ENCODE measurements around the gene PNPO. TPM values are rescaled to one million over a fixed set of nuclear protein-coding genes. Genes with fewer than 3 reads are reported as not detected.
A peak's percentile ranks its signal among the peaks of the same experiment; 100 is the strongest.

Gene PNPO
- polyA plus RNA-seq (2012; ENCODE audit: insufficient read length, low read depth), result 18.8 TPM

GRCh38 chr17:47941246-47942095, at the start of gene PNPO:
TSS of gene PNPO (plus strand) at chr17:47941571. CDS start at chr17:47941676, 105 bp downstream.
- TF ChIP-seq POLR2AphosphoS5 (IDR thresholded peaks at IDR 0.05; ENCODE audit: low read depth, low read length) (peak; percentile 71; the same call in 1 of the 2 replicates), SIN3A (IDR thresholded peaks at IDR 0.05; ENCODE audit: borderline replicate concordance, insufficient read depth, low read length) (no peak; the same call in 1 of the 2 replicates), TAF1 (IDR thresholded peaks at IDR 0.05; ENCODE audit: borderline replicate concordance, insufficient read depth, low read length) (peak; percentile 75; the same call in 1 of the 2 replicates)

DNA sequence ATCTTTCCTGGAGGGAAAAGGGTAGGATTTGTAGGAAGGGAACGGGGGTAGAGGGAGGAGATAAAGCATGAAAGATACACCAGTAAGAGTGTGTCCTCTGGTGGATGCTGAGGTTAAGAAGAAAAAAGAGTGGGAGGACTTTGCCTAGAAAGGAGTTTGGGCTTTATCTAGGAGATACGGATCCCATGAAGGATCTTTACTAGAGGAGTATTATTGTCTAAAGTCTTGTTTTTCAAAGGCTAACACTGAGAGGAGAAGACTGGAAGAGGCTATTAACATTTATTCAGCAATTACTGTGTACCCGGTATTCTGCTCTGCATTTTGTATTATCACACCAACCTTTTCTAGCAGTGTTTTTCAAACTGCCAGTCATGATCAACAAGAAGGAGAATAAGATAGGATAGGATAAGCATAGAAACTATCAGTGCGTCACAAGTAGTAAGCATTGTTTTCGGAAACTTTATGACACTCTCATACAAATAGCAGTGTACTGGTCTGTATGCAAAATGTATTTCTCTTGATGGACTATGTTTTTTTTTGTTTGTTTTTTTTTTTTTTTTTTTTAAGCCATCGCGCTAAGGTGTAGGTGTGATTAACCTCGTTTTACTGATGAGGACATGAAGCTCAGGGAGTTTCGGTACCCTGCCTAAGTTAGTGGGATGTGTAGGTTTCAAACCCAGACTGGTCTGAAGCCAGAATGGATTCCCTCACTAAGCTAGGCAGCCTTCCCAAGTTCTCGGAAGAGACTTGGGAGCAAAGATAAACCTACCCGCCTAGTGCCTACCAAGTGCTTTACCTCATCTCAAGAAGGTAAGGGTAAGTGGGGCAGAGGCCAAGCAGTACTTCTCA, 46.6 kb upstream of the PNPO start:
- TF ChIP-seq TAF1 (IDR thresholded peaks at IDR 0.05; ENCODE audit: borderline replicate concordance, insufficient read depth, low read length) (no peak), POLR2AphosphoS5 (IDR thresholded peaks at IDR 0.05; ENCODE audit: low read depth, low read length) (no peak), SIN3A (IDR thresholded peaks at IDR 0.05; ENCODE audit: borderline replicate concordance, insufficient read depth, low read length) (no peak), FOXP2 (optimal IDR thresholded peaks at IDR 0.05; ENCODE audit: borderline replicate concordance, extremely low read depth, extremely low read length, insufficient read depth) (no peak)
- TF ChIP-seq, protein P1, sequence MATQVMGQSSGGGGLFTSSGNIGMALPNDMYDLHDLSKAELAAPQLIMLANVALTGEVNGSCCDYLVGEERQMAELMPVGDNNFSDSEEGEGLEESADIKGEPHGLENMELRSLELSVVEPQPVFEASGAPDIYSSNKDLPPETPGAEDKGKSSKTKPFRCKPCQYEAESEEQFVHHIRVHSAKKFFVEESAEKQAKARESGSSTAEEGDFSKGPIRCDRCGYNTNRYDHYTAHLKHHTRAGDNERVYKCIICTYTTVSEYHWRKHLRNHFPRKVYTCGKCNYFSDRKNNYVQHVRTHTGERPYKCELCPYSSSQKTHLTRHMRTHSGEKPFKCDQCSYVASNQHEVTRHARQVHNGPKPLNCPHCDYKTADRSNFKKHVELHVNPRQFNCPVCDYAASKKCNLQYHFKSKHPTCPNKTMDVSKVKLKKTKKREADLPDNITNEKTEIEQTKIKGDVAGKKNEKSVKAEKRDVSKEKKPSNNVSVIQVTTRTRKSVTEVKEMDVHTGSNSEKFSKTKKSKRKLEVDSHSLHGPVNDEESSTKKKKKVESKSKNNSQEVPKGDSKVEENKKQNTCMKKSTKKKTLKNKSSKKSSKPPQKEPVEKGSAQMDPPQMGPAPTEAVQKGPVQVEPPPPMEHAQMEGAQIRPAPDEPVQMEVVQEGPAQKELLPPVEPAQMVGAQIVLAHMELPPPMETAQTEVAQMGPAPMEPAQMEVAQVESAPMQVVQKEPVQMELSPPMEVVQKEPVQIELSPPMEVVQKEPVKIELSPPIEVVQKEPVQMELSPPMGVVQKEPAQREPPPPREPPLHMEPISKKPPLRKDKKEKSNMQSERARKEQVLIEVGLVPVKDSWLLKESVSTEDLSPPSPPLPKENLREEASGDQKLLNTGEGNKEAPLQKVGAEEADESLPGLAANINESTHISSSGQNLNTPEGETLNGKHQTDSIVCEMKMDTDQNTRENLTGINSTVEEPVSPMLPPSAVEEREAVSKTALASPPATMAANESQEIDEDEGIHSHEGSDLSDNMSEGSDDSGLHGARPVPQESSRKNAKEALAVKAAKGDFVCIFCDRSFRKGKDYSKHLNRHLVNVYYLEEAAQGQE (IDR thresholded peaks at IDR 0.05; ENCODE audit: insufficient read depth in 1 of 2, low read depth in 2 of 2, low read length in 2 of 2), result no peak

DNA sequence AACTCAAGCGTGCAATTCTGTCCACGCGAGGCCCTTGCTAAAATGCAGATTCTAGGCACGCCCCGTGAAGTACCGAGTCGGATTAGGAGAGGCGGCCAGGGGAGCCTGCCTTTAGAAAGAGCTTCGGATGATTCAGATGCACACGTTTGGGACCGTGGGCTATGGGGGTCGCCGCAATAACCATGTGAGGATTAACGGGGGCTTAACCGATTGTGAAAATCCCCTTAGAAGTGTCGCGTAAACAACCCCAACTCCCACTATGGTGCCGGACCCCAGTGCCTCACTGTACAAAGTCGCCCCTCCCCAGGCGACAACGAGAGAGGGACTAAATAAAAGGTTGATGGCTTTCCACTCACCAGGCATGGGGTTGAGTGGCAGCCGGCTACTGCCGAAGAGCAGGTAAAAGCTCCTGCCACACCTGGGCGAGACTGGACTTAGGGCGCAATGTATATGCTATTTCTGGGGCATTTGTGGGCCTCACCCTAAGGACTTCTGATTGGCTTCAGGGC, 46.0 kb upstream of the PNPO start:
- TF ChIP-seq POLR2AphosphoS5 (IDR thresholded peaks at IDR 0.05; ENCODE audit: low read depth, low read length), result peak; percentile 87
- TF ChIP-seq, protein P1 (IDR thresholded peaks at IDR 0.05; ENCODE audit: insufficient read depth in 1 of 2, low read depth in 2 of 2, low read length in 2 of 2), result no peak
- peak; percentile 76; the same call in 1 of the 2 replicates for TF ChIP-seq TAF1 (IDR thresholded peaks at IDR 0.05; ENCODE audit: borderline replicate concordance, insufficient read depth, low read length)
- TF ChIP-seq SIN3A (IDR thresholded peaks at IDR 0.05; ENCODE audit: borderline replicate concordance, insufficient read depth, low read length), result peak; percentile 53; the same call in 1 of the 2 replicates

- TF ChIP-seq POLR2AphosphoS5 (IDR thresholded peaks at IDR 0.05; ENCODE audit: low read depth, low read length), result peak; percentile 69
- peak; percentile 29 for TF ChIP-seq FOXP2 (optimal IDR thresholded peaks at IDR 0.05; ENCODE audit: borderline replicate concordance, extremely low read depth, extremely low read length, insufficient read depth)
- TF ChIP-seq, protein P1 (IDR thresholded peaks at IDR 0.05; ENCODE audit: insufficient read depth in 1 of 2, low read depth in 2 of 2, low read length in 2 of 2), result no peak
- peak; percentile 77; the same call in 1 of the 2 replicates for TF ChIP-seq SIN3A (IDR thresholded peaks at IDR 0.05; ENCODE audit: borderline replicate concordance, insufficient read depth, low read length)
- TF ChIP-seq TAF1 (IDR thresholded peaks at IDR 0.05; ENCODE audit: borderline replicate concordance, insufficient read depth, low read length), result peak; percentile 56; the same call in 1 of the 2 replicates
Measured at GRCh38 chr17:47895856-47896671, 45.3 kb upstream of the PNPO start, which contains the start of gene SP2. TSS of gene SP2 (plus strand) at chr17:47896236. CDS start at chr17:47896287, 51 bp downstream.
